ENCODE results near the gene SEC24C.
"Not testable (repeated sequence)": the region's sequence is repeated elsewhere in the genome, so short reads cannot be mapped to it uniquely, and the experiment has no call there.

Gene SEC24C

DNA sequence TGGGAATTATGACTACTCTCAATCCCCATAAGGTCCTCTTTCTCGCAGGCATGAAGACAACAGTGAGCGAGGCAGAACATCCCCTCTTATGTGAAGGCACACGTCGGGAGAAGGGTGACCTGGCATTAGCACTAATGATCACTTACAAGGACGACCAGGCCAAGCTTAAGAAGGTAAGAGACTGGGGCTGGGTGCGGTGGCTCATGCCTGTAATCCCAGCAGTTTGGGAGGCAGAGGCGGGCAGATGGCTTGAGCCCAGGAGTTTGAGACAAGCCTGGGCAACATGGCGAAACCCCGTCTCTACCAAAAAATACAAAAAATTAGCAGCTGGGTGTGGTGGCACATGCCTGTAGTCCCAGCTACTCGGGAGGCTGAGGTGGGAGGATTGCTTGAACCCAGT is 51.3 kb downstream of the SEC24C start:
- DNase-seq, result not testable (repeated sequence)

DNA sequence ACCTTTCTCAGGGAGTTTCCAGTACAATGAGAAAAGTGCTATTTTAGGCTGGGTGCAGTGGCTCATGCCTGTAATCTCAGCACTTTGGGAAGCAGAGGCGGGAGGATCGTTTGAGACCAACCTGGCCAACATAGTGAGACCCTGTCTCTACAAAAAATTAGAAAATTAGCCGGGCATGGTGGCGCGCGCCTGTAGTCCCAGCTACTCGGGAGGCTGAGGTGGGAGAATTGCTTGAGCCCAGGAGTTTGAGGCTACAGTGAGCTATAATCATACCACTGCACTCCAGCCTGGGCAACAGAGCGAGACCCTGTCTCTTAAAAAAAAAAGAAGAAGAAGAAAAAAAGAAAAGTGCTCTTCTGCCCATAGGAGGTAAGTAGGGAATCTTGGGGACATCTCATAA is 51.9 kb downstream of the SEC24C start:
- DNase-seq, result not testable (repeated sequence)

DNA sequence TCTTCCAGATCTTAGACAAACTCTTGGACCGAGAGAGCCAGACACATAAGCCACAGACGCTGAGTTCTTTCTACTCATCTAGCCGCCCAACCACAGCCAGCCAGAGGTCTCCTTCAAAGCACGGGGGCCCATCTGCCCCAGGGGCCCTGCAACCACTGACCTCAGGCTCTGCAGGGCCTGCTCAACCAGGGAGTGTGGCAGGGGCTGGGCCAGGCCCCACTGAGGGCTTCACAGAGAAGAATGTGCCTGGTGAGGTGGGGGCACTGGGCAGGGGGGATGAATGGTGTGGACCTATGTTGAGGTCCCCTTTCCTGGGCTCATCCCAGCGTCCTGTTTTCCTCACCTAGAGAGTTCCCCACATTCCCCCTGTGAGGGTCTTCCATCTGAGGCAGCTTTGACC is 52.6 kb downstream of the SEC24C start:
- DNase-seq, result no peak

DNA sequence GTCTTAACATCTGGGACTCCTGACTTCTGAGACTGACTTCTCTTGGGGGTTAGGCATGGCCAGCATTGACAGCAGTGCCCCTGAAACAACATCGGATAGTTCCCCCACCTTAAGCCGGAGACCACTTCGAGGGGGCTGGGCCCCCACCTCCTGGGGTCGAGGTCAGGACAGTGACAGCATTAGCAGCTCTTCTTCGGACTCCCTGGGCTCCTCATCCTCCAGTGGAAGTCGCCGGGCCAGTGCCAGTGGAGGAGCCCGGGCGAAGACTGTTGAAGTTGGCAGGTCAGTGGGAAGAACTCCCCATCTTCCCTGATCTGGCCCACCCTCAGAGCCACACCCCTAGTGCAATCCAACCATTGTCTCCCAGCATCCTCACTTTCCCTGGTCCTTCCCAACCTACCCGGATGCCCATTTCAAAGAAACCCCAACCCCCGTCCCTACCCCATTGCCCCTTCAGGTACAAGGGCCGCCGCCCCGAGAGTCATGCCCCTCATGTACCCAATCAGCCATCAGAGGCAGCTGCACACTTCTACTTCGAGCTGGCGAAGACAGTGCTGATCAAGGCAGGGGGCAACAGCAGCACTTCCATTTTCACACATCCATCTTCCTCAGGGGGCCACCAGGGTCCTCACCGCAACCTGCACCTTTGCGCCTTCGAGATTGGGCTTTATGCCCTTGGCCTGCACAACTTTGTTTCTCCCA is 53.3 kb downstream of the SEC24C start:
- no peak for DNase-seq

DNA sequence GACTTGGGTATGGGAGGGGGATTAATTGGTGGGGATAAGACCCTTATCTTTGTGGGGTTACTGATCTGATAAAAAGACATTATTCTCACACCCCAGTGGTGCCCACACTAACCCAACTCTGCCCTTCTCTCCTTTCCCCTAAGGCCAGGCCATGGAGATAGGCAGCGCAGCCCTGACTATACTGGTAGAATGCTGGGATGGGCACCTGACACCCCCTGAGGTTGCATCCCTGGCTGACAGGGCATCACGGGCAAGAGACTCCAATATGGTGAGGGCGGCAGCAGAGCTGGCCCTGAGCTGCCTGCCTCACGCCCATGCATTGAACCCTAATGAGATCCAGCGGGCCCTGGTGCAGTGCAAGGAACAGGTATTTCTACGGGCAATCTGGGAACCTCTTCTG is 53.9 kb downstream of the SEC24C start:
- no peak for DNase-seq

DNA sequence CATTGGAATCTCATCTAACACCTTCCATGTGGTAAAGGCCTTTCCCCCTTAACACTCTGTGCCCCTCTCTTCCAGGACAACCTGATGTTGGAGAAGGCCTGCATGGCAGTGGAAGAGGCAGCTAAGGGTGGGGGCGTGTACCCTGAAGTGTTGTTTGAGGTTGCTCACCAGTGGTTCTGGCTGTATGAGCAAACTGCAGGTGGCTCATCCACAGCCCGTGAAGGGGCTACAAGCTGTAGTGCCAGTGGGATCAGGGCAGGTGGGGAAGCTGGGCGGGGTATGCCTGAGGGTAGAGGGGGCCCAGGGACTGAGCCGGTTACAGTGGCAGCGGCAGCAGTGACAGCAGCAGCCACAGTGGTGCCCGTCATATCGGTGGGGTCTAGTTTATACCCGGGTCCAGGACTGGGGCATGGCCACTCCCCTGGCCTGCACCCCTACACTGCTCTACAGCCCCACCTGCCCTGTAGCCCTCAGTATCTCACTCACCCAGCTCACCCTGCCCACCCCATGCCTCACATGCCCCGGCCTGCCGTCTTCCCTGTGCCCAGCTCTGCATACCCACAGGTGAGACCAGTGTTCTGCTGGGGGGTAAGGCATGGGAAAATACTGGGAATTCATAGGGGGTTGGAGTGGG is 54.9 kb downstream of the SEC24C start:
- no peak for DNase-seq

DNA sequence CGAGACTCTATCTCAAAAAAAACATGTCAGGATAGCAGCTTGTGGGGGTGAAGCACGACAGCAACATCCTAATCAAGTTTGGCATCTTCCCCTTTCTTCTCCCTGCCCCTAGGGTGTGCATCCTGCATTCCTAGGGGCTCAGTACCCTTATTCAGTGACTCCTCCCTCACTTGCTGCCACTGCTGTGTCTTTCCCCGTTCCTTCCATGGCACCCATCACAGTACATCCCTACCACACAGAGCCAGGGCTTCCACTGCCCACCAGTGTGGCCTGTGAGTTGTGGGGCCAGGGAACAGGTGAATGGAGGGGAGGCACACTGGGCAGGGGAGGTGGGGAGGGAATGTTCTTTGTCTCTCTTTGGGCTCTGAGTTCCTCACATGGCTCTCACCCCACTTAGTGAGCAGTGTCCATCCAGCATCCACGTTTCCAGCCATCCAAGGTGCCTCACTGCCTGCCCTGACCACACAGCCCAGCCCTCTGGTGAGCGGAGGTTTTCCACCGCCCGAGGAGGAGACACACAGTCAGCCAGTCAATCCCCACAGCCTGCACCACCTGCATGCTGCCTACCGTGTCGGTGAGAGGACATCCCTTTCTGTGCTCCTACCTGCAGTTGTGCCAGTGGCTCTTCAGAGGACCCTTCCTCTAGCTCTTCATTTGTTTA is 55.9 kb downstream of the SEC24C start:
- DNase-seq, result no peak

DNA sequence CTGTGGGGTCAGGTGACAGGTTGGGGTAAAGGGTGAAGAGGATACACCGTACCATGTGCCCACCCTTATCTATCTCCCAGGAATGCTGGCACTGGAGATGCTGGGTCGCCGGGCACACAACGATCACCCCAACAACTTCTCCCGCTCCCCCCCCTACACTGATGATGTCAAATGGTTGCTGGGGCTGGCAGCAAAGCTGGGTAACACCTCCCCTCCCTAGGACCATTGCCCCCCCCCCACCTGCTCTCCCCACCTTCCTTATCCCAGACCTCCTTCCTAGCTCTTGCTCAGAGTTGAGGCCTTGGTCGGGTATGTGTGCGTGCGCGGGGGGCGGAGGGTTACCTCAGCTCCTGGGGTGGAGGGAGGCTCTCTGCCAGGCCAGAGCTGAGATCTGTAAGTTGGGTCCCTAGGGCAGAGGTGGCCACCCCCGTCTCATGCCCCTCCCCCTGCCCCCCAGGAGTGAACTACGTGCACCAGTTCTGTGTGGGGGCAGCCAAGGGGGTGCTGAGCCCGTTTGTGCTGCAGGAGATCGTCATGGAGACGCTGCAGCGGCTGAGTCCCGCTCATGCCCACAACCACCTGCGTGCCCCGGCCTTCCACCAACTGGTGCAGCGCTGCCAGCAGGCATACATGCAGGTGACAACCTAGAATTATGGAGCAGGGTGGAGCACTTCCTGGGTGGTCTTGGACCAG is 56.5 kb downstream of the SEC24C start:
- DNase-seq, result no peak

DNA sequence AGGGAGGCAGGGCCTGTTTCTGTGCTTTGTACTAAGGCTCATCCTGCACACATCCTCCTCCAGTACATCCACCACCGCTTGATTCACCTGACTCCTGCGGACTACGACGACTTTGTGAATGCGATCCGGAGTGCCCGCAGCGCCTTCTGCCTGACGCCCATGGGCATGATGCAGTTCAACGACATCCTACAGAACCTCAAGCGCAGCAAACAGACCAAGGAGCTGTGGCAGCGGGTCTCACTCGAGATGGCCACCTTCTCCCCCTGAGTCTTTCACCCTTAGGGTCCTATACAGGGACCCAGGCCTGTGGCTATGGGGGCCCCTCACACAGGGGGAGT is 57.0 kb downstream of the SEC24C start:
- no peak for DNase-seq

DNA sequence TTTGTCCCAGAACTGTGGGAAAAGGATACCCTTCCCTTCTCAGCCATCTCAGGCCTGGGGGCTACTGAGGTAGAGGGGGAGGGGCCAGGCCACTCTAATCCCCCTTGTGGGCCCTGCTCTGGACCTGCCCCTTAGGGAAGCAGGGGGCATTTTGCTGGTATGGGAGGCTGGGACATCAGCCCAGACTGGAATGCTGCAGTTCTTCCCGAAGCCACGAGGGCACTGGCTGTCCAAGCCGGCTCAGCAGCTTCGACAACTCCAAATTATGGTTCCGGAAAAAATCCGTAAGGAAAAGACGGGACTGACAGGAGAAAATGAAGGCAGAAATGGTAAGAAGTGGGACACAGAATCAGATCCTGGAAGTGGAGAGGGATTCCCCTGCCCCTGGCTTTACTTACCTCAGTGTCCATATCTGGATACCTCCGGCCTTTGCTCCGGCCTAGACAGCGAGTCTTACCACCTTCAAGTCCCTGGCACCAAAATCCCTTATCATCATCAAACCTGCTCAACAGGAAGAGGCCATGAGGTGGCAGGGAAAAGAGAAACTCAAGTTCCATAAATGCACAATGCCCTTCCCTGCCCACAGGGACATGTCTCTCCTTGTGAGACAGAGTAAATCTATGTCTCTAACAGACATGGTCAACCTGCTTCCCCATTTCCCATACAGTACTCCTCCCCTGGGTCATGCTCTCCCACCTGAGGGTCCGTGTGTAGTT is 58.3 kb downstream of the SEC24C start:
- no peak for DNase-seq

DNA sequence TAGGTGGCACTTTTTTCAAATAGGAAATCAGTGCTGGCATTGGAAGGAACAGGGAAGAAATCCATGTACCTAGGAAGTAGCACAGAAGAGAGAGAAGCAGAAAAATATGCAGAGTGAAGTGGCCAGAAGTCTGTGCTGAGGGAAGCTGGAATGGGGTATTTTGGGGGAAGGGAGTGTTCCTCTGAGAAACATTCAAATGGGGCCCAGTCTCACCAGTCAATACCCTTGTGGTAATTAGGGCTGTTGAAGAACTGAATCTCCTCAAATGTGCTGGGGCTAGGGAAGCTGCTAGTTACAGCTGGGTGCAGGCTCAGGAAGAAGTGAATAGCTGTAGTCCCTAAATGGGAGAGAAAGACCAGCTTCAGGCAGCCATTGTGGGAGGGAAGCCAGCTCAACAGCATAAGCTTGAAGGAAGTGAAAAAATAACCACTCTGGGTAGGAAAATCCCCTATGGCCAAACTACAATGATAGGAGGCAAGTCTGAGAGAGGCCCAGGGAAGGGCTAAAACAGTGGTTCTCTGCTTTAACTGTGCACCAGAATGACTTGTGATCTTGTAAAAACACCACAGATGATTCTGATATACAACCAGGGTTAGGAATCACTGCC is 59.6 kb downstream of the SEC24C start:
- DNase-seq, result no peak

DNA sequence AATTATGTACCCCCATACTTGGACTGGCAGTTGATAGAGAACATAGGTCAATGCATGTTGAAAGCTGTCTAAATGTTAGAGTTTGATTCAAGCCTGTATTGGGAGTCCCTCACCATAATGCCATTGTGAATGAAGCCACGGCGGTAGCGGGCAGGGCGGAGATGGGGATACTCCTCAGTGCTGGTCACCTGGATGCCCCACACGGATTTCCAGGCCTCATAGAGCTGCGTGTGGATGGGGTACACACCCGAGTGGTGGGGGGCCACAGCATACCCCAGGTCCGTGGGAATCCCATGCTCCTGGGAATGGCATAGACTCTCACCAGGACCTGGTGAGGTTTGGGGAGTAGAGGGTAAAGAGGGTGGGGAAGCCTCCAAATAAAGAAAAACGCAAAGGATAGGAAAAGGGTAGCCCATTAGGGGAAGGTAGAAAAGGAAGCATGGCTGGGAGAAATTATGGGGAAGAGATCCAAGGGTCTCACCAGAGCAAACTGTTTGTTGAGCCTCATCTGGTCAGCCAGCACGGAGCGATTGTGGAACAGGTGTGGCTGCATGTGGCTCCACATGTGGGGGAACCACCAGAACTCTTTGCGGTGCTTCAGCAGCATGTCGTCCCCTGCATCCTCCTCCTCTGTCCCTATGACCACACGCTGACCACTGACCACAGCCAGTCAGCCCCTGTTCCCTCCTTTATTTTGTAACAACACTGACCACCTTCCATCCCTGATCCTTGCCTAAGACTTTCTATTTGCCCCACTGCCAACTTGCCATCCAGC is 62.2 kb downstream of the SEC24C start:
- DNase-seq, result no peak

DNA sequence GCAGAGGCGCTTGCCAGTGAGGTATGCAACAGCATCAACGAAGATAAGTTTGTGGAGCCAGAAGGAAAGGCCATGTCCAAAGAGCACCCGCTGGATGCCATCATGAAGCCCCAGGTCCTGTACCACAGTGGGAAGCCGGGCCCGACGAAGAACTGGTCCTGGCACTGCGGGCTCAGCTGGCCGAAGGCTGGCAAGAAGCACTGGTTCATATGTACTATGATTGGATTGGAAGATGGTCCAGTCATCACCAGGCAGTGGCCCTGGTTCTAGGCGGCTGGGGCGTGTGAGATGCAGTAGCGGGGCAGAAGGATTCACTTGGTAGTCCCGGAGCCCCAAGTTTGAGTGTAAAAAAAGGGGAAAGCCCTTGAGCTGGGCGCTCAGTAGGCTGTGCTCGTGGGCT is 63.3 kb downstream of the SEC24C start:
- no peak for DNase-seq

DNA sequence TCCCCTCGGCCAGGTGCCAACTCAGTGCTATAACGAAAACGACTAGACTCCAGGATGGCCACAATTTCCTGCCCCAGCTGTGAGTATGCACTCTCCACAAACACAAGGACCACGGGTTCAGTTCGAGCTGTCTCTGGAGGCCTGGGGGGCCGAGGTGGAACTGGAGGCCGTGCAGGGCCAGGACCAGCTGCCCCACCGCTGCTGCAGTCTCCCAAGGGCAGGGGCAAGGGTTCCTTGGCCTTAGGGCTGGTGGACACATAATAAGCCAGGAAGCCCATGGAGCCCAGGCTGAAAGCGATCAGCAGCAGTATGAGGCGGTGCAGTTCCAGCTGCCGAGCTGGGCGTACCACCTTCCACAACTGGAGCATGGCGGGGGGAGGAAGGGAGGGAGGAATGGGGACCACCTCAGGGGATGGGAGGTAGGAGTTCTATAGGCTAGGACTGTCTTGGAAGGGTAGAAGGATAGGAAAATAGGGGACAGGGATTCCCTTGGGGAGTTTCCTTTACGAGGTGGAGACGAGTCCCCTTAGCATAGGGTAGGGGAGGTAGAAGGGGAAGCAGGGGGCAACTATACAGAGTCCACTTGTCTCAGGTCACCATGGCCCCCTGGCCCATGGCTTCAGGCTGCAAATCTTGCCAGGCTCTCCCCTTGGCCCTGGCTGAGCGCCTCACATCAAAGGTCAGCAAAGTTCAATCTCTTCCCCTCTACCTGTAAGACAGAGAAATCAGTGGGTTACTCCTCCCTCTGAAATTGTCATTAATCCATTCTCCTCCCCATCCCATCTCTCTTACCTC is 64.0 kb downstream of the SEC24C start:
- no peak for DNase-seq

DNA sequence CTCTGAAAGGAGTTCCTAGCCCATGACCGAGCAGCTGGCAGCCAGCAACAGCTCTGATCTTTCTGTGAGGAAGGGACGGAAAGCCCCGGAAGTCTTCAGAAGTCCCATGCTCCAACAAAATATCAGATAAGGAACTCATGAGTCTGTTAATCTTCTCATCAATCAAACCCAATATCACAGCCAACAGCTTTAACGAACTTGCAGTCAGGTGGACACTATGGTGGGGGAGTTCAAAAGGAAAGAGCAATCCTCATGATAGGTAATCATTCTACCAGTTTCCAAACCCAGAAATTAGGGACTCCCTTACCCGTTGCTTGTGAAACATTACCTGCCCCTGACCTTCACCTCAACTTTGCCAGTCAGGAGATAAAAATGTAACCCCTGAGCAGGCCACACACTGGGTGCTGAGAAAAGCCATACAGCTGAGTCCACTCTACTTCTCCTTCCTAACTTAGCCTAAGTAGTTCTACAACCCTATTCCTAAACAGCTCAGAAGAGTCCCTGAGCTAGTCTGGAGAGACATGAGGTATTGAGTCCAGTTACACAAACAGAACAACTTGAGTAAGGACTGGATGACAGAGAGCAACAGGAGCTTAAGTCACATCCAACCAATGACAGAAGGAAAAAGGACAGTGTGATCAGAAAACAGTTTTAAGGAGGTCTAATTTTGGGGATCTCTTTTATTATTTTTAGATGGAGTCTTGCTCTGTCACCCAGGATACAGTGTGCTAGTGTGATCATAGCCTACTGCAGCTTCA is 65.1 kb downstream of the SEC24C start:
- no peak for DNase-seq

DNA sequence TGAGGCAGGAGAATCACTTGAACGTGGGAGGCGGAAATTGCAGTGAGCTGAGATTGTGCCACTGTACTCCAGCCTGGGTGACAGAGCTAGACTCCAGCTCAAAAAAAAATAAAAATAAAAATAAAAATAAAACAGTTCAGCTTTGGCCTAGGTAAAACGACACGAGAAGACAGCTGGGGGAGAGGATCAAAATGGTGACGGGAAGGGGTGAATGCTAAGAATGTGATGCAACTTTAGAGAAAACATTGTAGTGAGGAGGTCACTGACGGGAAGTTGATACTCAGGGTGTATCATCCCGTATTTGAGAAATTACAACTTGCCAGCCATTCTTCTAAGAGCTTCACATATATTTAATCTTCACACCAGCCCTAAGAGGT is 66.2 kb downstream of the SEC24C start:
- DNase-seq, result no peak

DNA sequence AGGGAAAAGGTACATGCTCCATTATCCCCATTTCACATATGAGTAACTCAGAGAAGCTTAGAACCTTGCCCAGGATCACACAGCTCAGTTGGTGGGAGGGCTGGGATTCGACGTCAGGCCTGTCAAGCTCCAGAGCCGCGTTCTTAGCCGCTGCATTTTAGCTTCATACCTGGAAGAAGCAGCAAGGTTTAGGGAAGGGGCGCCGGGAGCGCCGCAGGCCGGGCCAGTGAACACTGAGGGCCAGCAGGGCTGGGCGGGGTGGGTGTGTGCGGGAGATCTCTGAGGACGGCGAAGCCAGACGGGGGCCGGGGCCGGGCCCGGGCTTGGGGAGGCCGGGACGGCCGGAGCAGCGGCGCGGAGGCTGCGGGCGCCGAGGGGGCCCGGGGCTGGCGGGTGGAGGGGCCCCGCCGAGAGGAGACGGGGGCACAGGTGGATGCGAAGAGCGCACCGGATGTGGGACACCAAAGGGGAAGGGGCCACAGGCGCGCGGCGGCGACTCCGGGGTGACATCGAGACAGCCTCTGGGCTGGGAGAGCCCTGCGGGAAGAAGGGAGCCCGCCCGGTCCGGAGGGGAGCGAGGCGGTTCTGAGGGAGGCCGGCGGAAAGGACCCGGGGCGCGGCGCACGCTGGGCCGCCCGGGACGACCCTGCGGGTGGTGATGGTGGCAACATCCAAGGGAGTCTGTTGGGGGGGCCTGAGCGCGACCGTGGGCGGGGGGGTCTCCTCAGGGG is 66.7 kb downstream of the SEC24C start:
- no peak for DNase-seq

DNA sequence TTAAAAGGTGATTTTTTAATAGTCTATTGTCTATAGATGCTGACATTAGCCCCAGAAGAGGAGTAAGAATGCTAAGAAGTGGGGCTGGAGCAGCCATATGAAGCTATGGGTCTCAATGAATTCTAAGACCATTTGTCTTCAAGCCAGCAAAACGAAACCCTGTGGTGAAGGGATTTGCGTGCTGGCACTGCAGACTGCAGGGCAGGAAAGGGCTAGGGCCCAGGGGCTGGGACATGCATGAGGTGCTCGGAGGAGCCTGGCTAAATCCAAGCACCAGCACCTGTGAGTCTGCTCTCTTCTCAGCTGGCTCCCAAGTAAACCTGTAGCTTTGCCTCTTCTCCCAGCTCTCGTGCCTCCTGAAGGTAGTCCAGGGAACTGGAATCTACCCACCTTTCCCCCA is 68.5 kb downstream of the SEC24C start:
- DNase-seq, result no peak

DNA sequence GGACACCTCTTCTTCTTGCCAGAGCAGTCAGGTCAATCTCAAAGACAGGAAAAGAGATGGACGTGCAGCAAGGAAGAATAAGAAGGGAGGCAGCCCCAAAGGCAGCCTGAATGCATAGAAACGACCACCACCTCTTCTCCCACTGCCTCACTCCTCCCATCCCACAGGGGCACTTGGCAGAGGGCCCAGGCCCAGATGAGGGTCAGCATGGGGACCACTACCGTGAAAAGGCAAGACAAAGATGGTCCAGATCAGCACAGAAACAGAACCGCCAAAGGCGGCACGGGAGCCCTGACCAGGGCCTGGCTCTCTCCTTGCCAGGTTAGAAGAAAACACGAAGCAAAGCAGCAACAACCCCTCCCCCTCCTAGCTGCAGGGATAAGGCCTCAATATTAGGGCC is 69.2 kb downstream of the SEC24C start:
- DNase-seq, result no peak

Measured in GF-D8 (cell line).